Adrenal gland (tissue), 5 donors: ENCODE measurements around the gene KDM1A.

ENCODE experiments used
- CTCF ChIP-seq, 6 experiments: fragments of 450-650 bp in 4 of 6; fragments of 200-600 bp in 2 of 6; sonication (generic) in 1 of 6; IDR thresholded peaks; 1 replicate in 5 of 6; 2 replicates in 1 of 6; pipeline versions ENCODE4 v1.5.1 to v1.8.0; 2016 to 2021; ENCODE audit warnings: antibody characterized with exemption in 6 of 6, mild to moderate bottlenecking in 2 of 6, moderate library complexity in 1 of 6
- POLR2A ChIP-seq, 2 donors: fragments of 450-650 bp; IDR thresholded peaks; one replicate each; pipeline ENCODE4 v1.6.1; 2017; ENCODE audit warnings: antibody characterized with exemption in 2 of 2, mild to moderate bottlenecking in 2 of 2, moderate library complexity in 1 of 2
- donor health status: DM: no; HTN: no; CAD: no.

DNA sequence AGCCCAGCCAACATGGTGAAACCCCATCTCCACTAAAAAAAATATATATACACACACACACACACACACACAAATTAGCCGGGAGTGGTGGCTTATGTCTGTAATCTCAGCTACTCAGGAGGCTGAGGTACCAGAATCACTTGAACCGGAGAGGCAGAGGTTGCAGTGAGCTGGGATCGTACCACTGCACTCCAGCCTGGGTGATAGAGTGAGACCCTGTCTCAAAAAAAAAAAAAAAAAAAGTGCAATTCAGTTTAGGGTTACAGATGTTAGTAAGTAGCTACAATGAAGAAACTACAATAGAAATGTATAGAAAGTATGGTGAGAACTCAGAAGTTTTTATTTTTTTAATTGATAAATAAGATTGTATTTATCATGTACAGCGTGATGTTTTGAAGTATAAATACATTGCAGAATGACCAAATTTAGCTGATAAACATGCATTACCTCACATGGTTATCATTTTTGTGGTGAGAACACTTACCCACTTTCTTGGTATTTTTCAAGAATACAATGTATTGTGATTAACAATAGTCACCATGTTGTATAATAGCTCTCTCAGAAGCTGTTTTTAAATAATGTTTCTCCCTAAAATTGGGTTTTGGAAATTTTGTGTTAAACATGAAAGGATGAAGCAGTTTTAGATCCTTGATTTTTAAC, 17.9 kb downstream of the KDM1A start:
- TF ChIP-seq CTCF (IDR thresholded peaks at IDR 0.05) (no peak), POLR2A (IDR thresholded peaks at IDR 0.05) (no peak)
